CMK (cell line): ENCODE results near the gene TLE1.

Source experiments
- DNase-seq: peaks from one replicate; pipeline ENCODE4 v3.0.0-alpha.2; 2010; ENCODE audit warnings: low read depth

TLE1 gene

GRCh38 chr9:81543695-81544094, 145.7 kb downstream of the TLE1 start:
- DNase-seq, result no peak

GRCh38 chr9:81542118-81542889, 147.0 kb downstream of the TLE1 start:
- DNase-seq, result no peak

GRCh38 chr9:81540142-81540710, 149.1 kb downstream of the TLE1 start:
- no peak for DNase-seq

GRCh38 chr9:81539317-81539716, 150.0 kb downstream of the TLE1 start:
- DNase-seq, result no peak

- DNase-seq, result no peak
Observed at GRCh38 chr9:81538890-81539289, 150.5 kb downstream of the TLE1 start.

GRCh38 chr9:81537964-81538363, 151.4 kb downstream of the TLE1 start:
- no peak for DNase-seq

- no peak for DNase-seq
Observed at GRCh38 chr9:81536242-81537025, 152.9 kb downstream of the TLE1 start.

GRCh38 chr9:81535542-81536241, 153.7 kb downstream of the TLE1 start:
- DNase-seq, result no peak

GRCh38 chr9:81534138-81534875, 155.0 kb downstream of the TLE1 start:
- no peak for DNase-seq
